Neural cell (in vitro differentiated cells): Measurements from ENCODE around the gene MAPK10. TPM values are rescaled to one million over a fixed set of nuclear protein-coding genes. Genes with fewer than 3 reads are reported as not detected.
"Not testable (repeated sequence)": the region's sequence is repeated elsewhere in the genome, so short reads cannot be mapped to it uniquely, and the experiment has no call there.

Experiments
- H2AFZ ChIP-seq: fragments of 200-600, 300-800 bp; sonication (generic), shearing (Covaris generic); 2 replicates; pipeline ENCODE4 v1.6.0; 2014; ENCODE audit warnings: low read depth, mild to moderate bottlenecking, antibody characterized with exemption, low read length, moderate library complexity
- H3F3A ChIP-seq: fragments of 200-600 bp; shearing (Covaris generic); 2 replicates; pipeline ENCODE4 v1.6.1; 2016; ENCODE audit warnings: mild to moderate bottlenecking, moderate library complexity, mixed read lengths, antibody characterized with exemption, low read length; ENCODE audit not compliant: insufficient read depth, poor library complexity, severe bottlenecking
- H3K27ac ChIP-seq: fragments of 200-600, 300-800 bp; sonication (generic), shearing (Covaris generic); 2 replicates; pipeline ENCODE4 v1.5.1; 2014; ENCODE audit warnings: mild to moderate bottlenecking, low read length, moderate library complexity
- H3K27me3 ChIP-seq: fragments of 300-800, 200-600 bp; sonication (generic), shearing (Covaris generic); 2 replicates; pipeline ENCODE4 v1.6.0; 2014; ENCODE audit warnings: mild to moderate bottlenecking, low read depth, low read length, moderate library complexity; ENCODE audit not compliant: insufficient read depth
- H3K36me3 ChIP-seq: fragments of 300-800, 200-600 bp; sonication (generic), shearing (Covaris generic); 2 replicates; pipeline ENCODE4 v1.5.1; 2014; ENCODE audit warnings: mild to moderate bottlenecking, antibody characterized with exemption, low read length, moderate library complexity; ENCODE audit not compliant: insufficient read depth
- H3K4me2 ChIP-seq: fragments of 300-800, 200-600 bp; sonication (generic), shearing (Covaris generic); 2 replicates; pipeline ENCODE4 v1.6.0; 2014; ENCODE audit warnings: mild to moderate bottlenecking, low read length
- H3K4me3 ChIP-seq: fragments of 300-800, 200-600 bp; sonication (generic), shearing (Covaris generic); 2 replicates; pipeline ENCODE4 v1.5.1; 2014; ENCODE audit warnings: mild to moderate bottlenecking, low read length, moderate library complexity
- H3K79me2 ChIP-seq: fragments of 200-600 bp; shearing (Covaris generic); replicated peaks from 2 replicates; pipeline ENCODE4 v1.6.0; 2014; ENCODE audit warnings: mild to moderate bottlenecking, low read length, moderate library complexity; ENCODE audit not compliant: insufficient read depth
- H3K9ac ChIP-seq: fragments of 300-800, 200-600 bp; sonication (generic), shearing (Covaris generic); 2 replicates; pipeline ENCODE4 v1.6.1; 2016; ENCODE audit warnings: mild to moderate bottlenecking, low read length, mixed read lengths
- H3K9me2 ChIP-seq: fragments of 200-600 bp; shearing (Covaris generic); 2 replicates; pipeline ENCODE4 v1.6.1; 2016; ENCODE audit warnings: mild to moderate bottlenecking, low read length, mixed read lengths; ENCODE audit not compliant: insufficient read depth
- H3K9me3 ChIP-seq: fragments of 200-600, 300-800 bp; sonication (generic), shearing (Covaris generic); 2 replicates; pipeline ENCODE4 v1.6.1; 2016; ENCODE audit warnings: mild to moderate bottlenecking, mixed run types, low read length, moderate library complexity, mixed read lengths
- H4K20me1 ChIP-seq: fragments of 200-600 bp; shearing (Covaris generic); 2 replicates; pipeline ENCODE4 v1.6.1; 2016; ENCODE audit warnings: mild to moderate bottlenecking, mixed run types; ENCODE audit not compliant: insufficient read depth
- CTCF ChIP-seq: fragments of 450-650 bp; IDR thresholded peaks from 2 replicates; pipeline ENCODE4 v1.5.1; 2014; ENCODE audit warnings: antibody characterized with exemption, mild to moderate bottlenecking, moderate library complexity; ENCODE audit not compliant: poor library complexity, severe bottlenecking
- EP300 ChIP-seq: fragments of 450-650 bp; conservative IDR thresholded peaks from 2 replicates; pipeline ENCODE4 v1.6.1; 2014; ENCODE audit warnings: antibody characterized with exemption, mild to moderate bottlenecking, moderate library complexity; ENCODE audit not compliant: poor library complexity, severe bottlenecking
- EZH2 ChIP-seq: fragments of 200-600, 300-800 bp; shearing (Covaris generic), sonication (generic); IDR thresholded peaks from 2 replicates; pipeline ENCODE4 v1.6.1; 2014; ENCODE audit warnings: antibody characterized with exemption, low read length, borderline replicate concordance, mild to moderate bottlenecking; ENCODE audit not compliant: insufficient read depth, poor library complexity, severe bottlenecking
- MXI1 ChIP-seq: fragments of 450-650 bp; conservative IDR thresholded peaks from 2 replicates; pipeline ENCODE4 v1.6.1; 2014; ENCODE audit warnings: antibody characterized with exemption, mild to moderate bottlenecking; ENCODE audit not compliant: poor library complexity, severe bottlenecking
- POLR2AphosphoS5 ChIP-seq: IDR thresholded peaks from 2 replicates; pipeline ENCODE4 v1.6.1; 2012
- RAD21 ChIP-seq: fragments of 450-650 bp; conservative IDR thresholded peaks from 2 replicates; pipeline ENCODE4 v1.6.1; 2014; ENCODE audit warnings: antibody characterized with exemption, mild to moderate bottlenecking, moderate library complexity
- REST ChIP-seq: IDR thresholded peaks from 2 replicates; pipeline ENCODE4 v1.6.1; 2012; ENCODE audit warnings: borderline replicate concordance
- SMC3 ChIP-seq: fragments of 450-650 bp; conservative IDR thresholded peaks from 2 replicates; pipeline ENCODE4 v1.6.1; 2014; ENCODE audit warnings: antibody characterized with exemption, mild to moderate bottlenecking, moderate library complexity; ENCODE audit not compliant: poor library complexity
- TAF1 ChIP-seq: IDR thresholded peaks from 2 replicates; pipeline ENCODE4 v1.6.1; 2012; ENCODE audit warnings: low read depth
- polyA plus RNA-seq: library from polyadenylated mRNA; depleted of rRNA; stranded (reverse); fragments of >200 nt; gene quantifications from 2 replicates; pipeline ENCODE4 v1.2.3, GENCODE V29; 2014

MAPK10 gene
- polyA plus RNA-seq, 1 donor from 2014 or later: 91.9 TPM

- Histone ChIP-seq H3K4me3 (no peak overlapping the region), H4K20me1 (no peaks in the 10 kb centered on the region), H2AFZ (no peak overlapping the region), H3K27ac (no peak overlapping the region), H3K9me3 (no peaks in the 10 kb centered on the region), H3K9me2 (no peaks in the 10 kb centered on the region), H3K27me3 (no peaks in the 10 kb centered on the region), H3K79me2 (no peaks in the 10 kb centered on the region), H3K36me3 (no peaks in the 10 kb centered on the region), H3F3A (no peaks in the 10 kb centered on the region), H3K4me2 (no peak overlapping the region), H3K9ac (no peak overlapping the region)
- TF ChIP-seq CTCF (no peak), EP300 (no peak), SMC3 (no peak), RAD21 (no peak), MXI1 (no peak), REST (no peak), POLR2AphosphoS5 (no peak)
Observed at GRCh38 chr4:85967872-85968271, 392.0 kb downstream of the MAPK10 start.

DNA sequence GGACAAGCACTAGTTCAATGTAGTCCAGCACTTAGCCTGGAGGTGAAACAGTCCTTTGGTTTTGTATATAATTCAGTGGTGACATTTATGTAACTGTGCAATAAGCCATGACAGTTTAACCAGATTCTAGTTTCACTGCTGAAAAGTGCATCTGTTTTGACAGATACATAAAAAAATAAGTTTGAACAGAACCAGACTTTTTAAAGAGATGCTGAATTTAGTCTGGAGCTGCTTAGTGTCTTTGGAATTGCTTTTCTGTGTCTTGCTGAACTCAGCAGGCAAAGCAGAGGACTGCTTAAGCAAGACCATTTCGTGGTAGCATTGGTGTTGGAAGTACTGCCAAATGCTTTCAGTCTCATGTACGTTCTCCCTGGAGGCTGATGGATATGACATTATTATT is 393.5 kb downstream of the MAPK10 start:
- no peak overlapping the region for H2AFZ ChIP-seq
- H3K4me2 ChIP-seq: no peak overlapping the region
- no peaks in the 10 kb centered on the region for H3K36me3 ChIP-seq
- H3K27ac ChIP-seq: no peak overlapping the region
- TF ChIP-seq MXI1: no peak
- no peak for TF ChIP-seq TAF1
- H3K9me3 ChIP-seq: no peaks in the 10 kb centered on the region
- no peak overlapping the region for H3K4me3 ChIP-seq
- no peaks in the 10 kb centered on the region for H3F3A ChIP-seq
- H3K9ac ChIP-seq: no peak overlapping the region
- no peaks in the 10 kb centered on the region for H3K27me3 ChIP-seq
- no peaks in the 10 kb centered on the region for H3K79me2 ChIP-seq
- no peaks in the 10 kb centered on the region for H4K20me1 ChIP-seq
- no peaks in the 10 kb centered on the region for H3K9me2 ChIP-seq

- Histone ChIP-seq H4K20me1 (no peaks in the 10 kb centered on the region), H2AFZ (no peak overlapping the region), H3K36me3 (no peaks in the 10 kb centered on the region), H3K79me2 (no peaks in the 10 kb centered on the region), H3K27ac (no peak overlapping the region), H3K9me2 (no peaks in the 10 kb centered on the region), H3K27me3 (no peaks in the 10 kb centered on the region), H3F3A (no peaks in the 10 kb centered on the region), H3K9me3 (no peaks in the 10 kb centered on the region), H3K4me2 (no peak overlapping the region), H3K4me3 (no peak overlapping the region), H3K9ac (no peak overlapping the region)
- no peak for TF ChIP-seq MXI1
- no peak for TF ChIP-seq EZH2
Observed at GRCh38 chr4:85965529-85965928, 394.3 kb downstream of the MAPK10 start.

GRCh38 chr4:85965017-85965416 is 394.8 kb downstream of the MAPK10 start:
- not testable (repeated sequence) for H3K27ac ChIP-seq, H3K9me2 ChIP-seq, H4K20me1 ChIP-seq, H3K36me3 ChIP-seq, H3K4me2 ChIP-seq, H3K4me3 ChIP-seq, H3F3A ChIP-seq, H3K79me2 ChIP-seq, H3K9ac ChIP-seq, H3K27me3 ChIP-seq, H3K9me3 ChIP-seq, H2AFZ ChIP-seq
